IMR-90 (cell line): ENCODE measurements around the gene DOCK4. TPM values are rescaled to one million over a fixed set of nuclear protein-coding genes. Genes with fewer than 3 reads are reported as not detected.

ENCODE experiments used
- ATAC-seq: fragments of 200-7000 bp; cut with Tn5 transposase; 2 replicates; pipeline ENCODE4 v1.9.1; 2020; ENCODE audit warnings: low read depth, mild to moderate bottlenecking, moderate library complexity
- BruUV-seq: library from RNA; stranded (reverse); fragments of 400-500 nt; replicated peaks from 2 replicates; lab custom pipeline; 2021; lab: Mats Ljungman, UMichigan
- CTCF ChIA-PET: fragments of 300-600 bp; formaldehyde crosslinking; extraction: SDS; loops from one replicate; lab custom pipeline; 2021; ENCODE audit warnings: antibody characterized with exemption; lab: Yijun Ruan, JAX
- POLR2A ChIA-PET: fragments of 300-600 bp; sonication (Branson Sonifier 250); formaldehyde crosslinking; loops from one replicate; lab custom pipeline; 2022; ENCODE audit warnings: antibody characterized with exemption; ENCODE audit not compliant: unreplicated experiment; lab: Charles Lee
- DNase-seq: peaks from one replicate; pipeline ENCODE4 v3.0.0; 2013
- H2AFZ ChIP-seq: replicated peaks from 2 replicates; pipeline ENCODE3; 2013; ENCODE audit warnings: low read length, mild to moderate bottlenecking; ENCODE audit not compliant: poor library complexity
- H2AK5ac ChIP-seq: 2 replicates; pipeline ENCODE4 v1.6.1; 2013; ENCODE audit warnings: low read depth, low read length, inconsistent platforms
- H2AK9ac ChIP-seq: replicated peaks from 2 replicates; pipeline ENCODE3; 2013; ENCODE audit warnings: mild to moderate bottlenecking, low read depth, low read length, moderate library complexity; ENCODE audit not compliant: poor library complexity
- H2BK120ac ChIP-seq: 2 replicates; pipeline ENCODE4 v1.6.1; 2013; ENCODE audit warnings: low read depth, low read length, inconsistent platforms
- H2BK15ac ChIP-seq: 3 replicates; pipeline ENCODE4 v1.6.1; 2013; ENCODE audit warnings: low read depth, low read length, inconsistent platforms
- H2BK20ac ChIP-seq: 2 replicates; pipeline ENCODE4 v1.6.1; 2013; ENCODE audit warnings: low read depth, mild to moderate bottlenecking, inconsistent platforms, low read length, moderate library complexity
- H2BK5ac ChIP-seq: 2 replicates; pipeline ENCODE4 v1.6.1; 2013; ENCODE audit warnings: mild to moderate bottlenecking, low read depth, low read length, inconsistent platforms; ENCODE audit not compliant: poor library complexity, severe bottlenecking
- H3K14ac ChIP-seq: replicated peaks from 2 replicates; pipeline ENCODE4 v1.6.1; 2013; ENCODE audit warnings: low read depth, low read length, inconsistent platforms
- H3K18ac ChIP-seq: 2 replicates; pipeline ENCODE4 v1.6.1; 2013; ENCODE audit warnings: low read depth, low read length, control low read depth
- H3K23ac ChIP-seq: 2 replicates; pipeline ENCODE4 v1.6.1; 2013; ENCODE audit warnings: low read depth, low read length, inconsistent platforms
- H3K27ac ChIP-seq: 2 replicates; pipeline ENCODE4 v1.5.1; 2013; ENCODE audit warnings: mild to moderate bottlenecking, control low read depth, low read length; ENCODE audit not compliant: insufficient read depth
- H3K27me3 ChIP-seq: 2 replicates; pipeline ENCODE4 v1.6.1; 2013; ENCODE audit warnings: low read length; ENCODE audit not compliant: control insufficient read depth, insufficient read depth
- H3K36me3 ChIP-seq: 2 replicates; pipeline ENCODE4 v1.6.1; 2013; ENCODE audit warnings: low read length, mixed read lengths; ENCODE audit not compliant: control insufficient read depth, insufficient read depth
- H3K4ac ChIP-seq: 2 replicates; pipeline ENCODE4 v1.6.1; 2013; ENCODE audit warnings: low read depth, low read length, inconsistent platforms
- H3K4me1 ChIP-seq: 2 replicates; pipeline ENCODE4 v1.6.1; 2013; ENCODE audit warnings: low read length, mixed read lengths; ENCODE audit not compliant: control insufficient read depth, insufficient read depth
- H3K4me2 ChIP-seq: 2 replicates; pipeline ENCODE4 v1.6.1; 2013; ENCODE audit warnings: low read depth, mild to moderate bottlenecking, control low read depth, low read length, moderate library complexity
- H3K4me3 ChIP-seq: 2 replicates; pipeline ENCODE4 v1.5.1; 2013; ENCODE audit warnings: low read depth, mild to moderate bottlenecking, control low read depth, low read length, moderate library complexity; ENCODE audit not compliant: insufficient read depth
- H3K56ac ChIP-seq: 2 replicates; pipeline ENCODE4 v1.6.1; 2013; ENCODE audit warnings: low read length, inconsistent platforms; ENCODE audit not compliant: insufficient read depth; ENCODE audit errors: extremely low read depth
- H3K79me1 ChIP-seq, 2 experiments: 2 replicates each; pipeline ENCODE4 v1.6.1; 2013; ENCODE audit warnings: low read length in 2 of 2, inconsistent platforms in 1 of 2, low read depth in 1 of 2
- H3K9ac ChIP-seq: 2 replicates; pipeline ENCODE4 v1.6.1; 2013; ENCODE audit warnings: low read depth, low read length, control low read depth
- H3K9me1 ChIP-seq: 2 replicates; pipeline ENCODE4 v1.6.1; 2013; ENCODE audit warnings: low read length, inconsistent platforms; ENCODE audit not compliant: insufficient read depth
- H3K9me3 ChIP-seq: 2 replicates; pipeline ENCODE4 v1.6.1; 2013; ENCODE audit warnings: low read length; ENCODE audit not compliant: control insufficient read depth, insufficient read depth
- H4K20me1 ChIP-seq: 2 replicates; pipeline ENCODE4 v1.6.1; 2013; ENCODE audit warnings: low read length, inconsistent platforms; ENCODE audit not compliant: insufficient read depth
- H4K5ac ChIP-seq: 2 replicates; pipeline ENCODE4 v1.6.1; 2013; ENCODE audit warnings: mild to moderate bottlenecking, low read depth, low read length, control low read depth
- H4K8ac ChIP-seq, 2 experiments: 2 replicates each; pipeline ENCODE4 v1.6.1; 2013; ENCODE audit warnings: low read depth in 2 of 2, low read length in 2 of 2, control low read depth in 1 of 2, inconsistent platforms in 1 of 2
- H4K91ac ChIP-seq: 2 replicates; pipeline ENCODE4 v1.6.1; 2013; ENCODE audit warnings: low read depth, low read length, inconsistent platforms; ENCODE audit not compliant: insufficient read depth
- POLR2A ChIP-seq: IDR thresholded peaks from 2 replicates; pipeline ENCODE4 v1.6.1; 2012; ENCODE audit warnings: mild to moderate bottlenecking, low read depth, low read length
- RCOR1 ChIP-seq: IDR thresholded peaks from 2 replicates; pipeline ENCODE4 v1.6.1; 2012; ENCODE audit warnings: mild to moderate bottlenecking, low read length, improper control_type of control experiment; ENCODE audit not compliant: insufficient replicate concordance
- dilution Hi-C: fragments of 300-500 bp; cut with HindIII; formaldehyde crosslinking; loops from one replicate; pipeline ENCODE4 v1.14.3; 2018; ENCODE audit warnings: low sequenced_read_pairs; ENCODE audit not compliant: unreplicated experiment
- in situ Hi-C: fragments of 300-500 bp; cut with MboI; formaldehyde crosslinking; loops from 3 replicates; pipeline ENCODE4 v1.14.3; 2019; ENCODE audit warnings: low sequenced_read_pairs, inconsistent platforms, mixed read lengths
- intact Hi-C: fragments of 100-400 bp; cut with micrococcal nuclease; formaldehyde crosslinking; loops from 2 replicates; pipeline ENCODE4 v1.10.0; 2022
- polyA plus RNA-seq, 3 experiments: library from polyadenylated mRNA; depleted of rRNA; stranded (reverse); fragments of >200 nt; gene quantifications; 2 replicates each; pipeline ENCODE4 v1.2.3, GENCODE V29; 2012; ENCODE audit warnings: low replicate concordance in 1 of 3
- total RNA-seq: library from RNA; depleted of rRNA; stranded (reverse); fragments of >200 nt; gene quantifications from 2 replicates; pipeline ENCODE4 v1.2.3, GENCODE V29; 2012

The DOCK4 gene
- total and polyA plus RNA-seq, 2 of the 4 experiments (the other 2 are of a cell fraction): 4.4 to 12.2 TPM

DNA sequence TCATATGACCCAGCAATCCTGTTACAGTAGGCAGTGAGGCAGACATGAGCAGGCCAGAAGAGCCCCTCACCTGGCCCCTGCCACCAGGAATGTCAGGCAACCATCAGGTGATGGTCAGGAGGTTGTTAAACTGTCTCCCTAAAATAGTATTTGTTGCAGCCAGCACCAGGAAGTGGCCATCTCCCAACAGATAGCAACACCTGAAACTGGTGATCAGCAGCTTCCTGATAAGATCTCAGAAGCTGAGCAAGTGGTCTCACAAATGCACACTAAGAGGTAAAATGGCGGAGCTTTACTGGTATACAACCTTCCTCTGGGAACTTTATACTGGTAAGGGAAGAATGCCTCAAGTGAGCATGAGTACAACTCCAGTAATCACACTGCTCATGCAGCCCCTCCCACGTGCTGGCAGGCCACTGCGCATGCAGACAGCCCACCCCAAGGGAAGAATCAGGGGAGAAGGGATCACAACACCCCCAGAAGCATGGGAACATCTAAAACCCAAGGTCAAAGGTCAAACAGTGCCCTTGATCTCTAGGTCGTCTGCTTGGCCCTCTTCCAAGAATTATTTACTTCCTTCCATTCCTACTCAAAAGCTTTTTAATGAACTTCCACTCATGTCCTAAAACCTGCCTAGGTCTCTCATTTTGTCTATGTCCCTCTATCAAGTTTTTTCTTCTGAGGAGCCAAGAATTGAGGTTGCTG lies 133.5 kb downstream of the DOCK4 start (continued):
- no peak for TF ChIP-seq RCOR1

DNA sequence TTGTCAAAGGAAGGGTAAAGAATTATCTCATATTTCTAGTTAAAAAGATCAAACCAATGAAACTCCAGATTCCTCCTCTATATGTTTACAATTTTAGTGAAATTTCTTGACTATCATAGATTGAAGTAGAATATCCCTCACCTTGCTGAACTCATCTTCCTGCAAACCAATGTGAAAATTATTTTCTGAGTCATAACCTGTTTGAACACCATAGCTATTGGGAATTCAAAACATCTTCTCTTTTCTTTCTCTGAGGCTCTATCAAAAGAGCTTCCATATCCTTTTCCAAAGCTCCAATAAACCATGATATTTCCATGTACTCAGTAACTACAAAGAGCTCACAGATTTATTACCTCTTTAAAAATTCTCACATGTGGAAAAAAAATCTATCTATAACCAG lies 134.3 kb downstream of the DOCK4 start:
- Histone ChIP-seq H3K4me1 (peaks cover 5% of the 10 kb centered on the region), H3K9me1 (peaks cover 3% of the 10 kb centered on the region; the same call in 1 of the 2 replicates), H3K79me1 (peaks cover 9 to 21% of the 10 kb centered on the region in 2 experiments; a peak in 2 of 4 replicates), H2BK5ac (no peak overlapping the region), H3K18ac (no peak overlapping the region), H3K23ac (no peak overlapping the region), H3K9me3 (peaks cover 4% of the 10 kb centered on the region), H3K27ac (no peak overlapping the region), H2AFZ (no peak overlapping the region), H4K5ac (no peak overlapping the region), H3K27me3 (no peaks in the 10 kb centered on the region), H3K14ac (no peak overlapping the region), H4K8ac (no peak overlapping the region), H3K36me3 (no peaks in the 10 kb centered on the region), H3K4me2 (no peak overlapping the region), H2BK20ac (no peak overlapping the region), H2BK15ac (no peak overlapping the region), H3K4ac (no peak overlapping the region), H2AK5ac (no peak overlapping the region), H2AK9ac (no peak overlapping the region), H3K9ac (no peak overlapping the region), H2BK120ac (no peak overlapping the region), H4K91ac (no peak overlapping the region), H3K56ac (no peak overlapping the region), H3K4me3 (no peak overlapping the region), H4K20me1 (no peaks in the 10 kb centered on the region; the same call in 1 of the 2 replicates)
- DNase-seq (peak; percentile 12), ATAC-seq (no peak)
- no TSS peak for BruUV-seq
- TF ChIP-seq POLR2A: no peak
- ChIA-PET CTCF (interaction anchor here (0.6 kb wide), 1 partner anchor 150 kb away, joined by 3 read pairs; no protein-coding TSS in a partner anchor), POLR2A (interaction anchor here (0.6 kb wide), 1 partner anchor 401 kb away, joined by 4 read pairs; no protein-coding TSS in a partner anchor)
- in situ Hi-C loops (no loop called here), dilution Hi-C loops (no loop called here), intact Hi-C loops (loop anchor here (10.0 kb wide), 1 partner anchor 343 kb away; no protein-coding TSS in a partner anchor)
